NB4 (cell line): Measurements from ENCODE around the gene NCS1.

Source experiments
- MYC ChIP-seq: IDR thresholded peaks from 2 replicates; pipeline ENCODE4 v1.6.1; 2011; ENCODE audit warnings: low read depth, low read length
- POLR2A ChIP-seq: IDR thresholded peaks from 2 replicates; pipeline ENCODE4 v1.6.1; 2011; ENCODE audit warnings: mild to moderate bottlenecking; ENCODE audit not compliant: insufficient read length; ENCODE audit errors: extremely low read depth
- TF ChIP-seq, protein P1 (sequence below): IDR thresholded peaks from one replicate; pipeline ENCODE4 v1.5.1; 2012; ENCODE audit warnings: low read depth, low read length
- TF ChIP-seq, protein P2 (sequence below): IDR thresholded peaks from 2 replicates; pipeline ENCODE4 v1.6.1; 2011; ENCODE audit warnings: low read depth, low read length

DNA sequence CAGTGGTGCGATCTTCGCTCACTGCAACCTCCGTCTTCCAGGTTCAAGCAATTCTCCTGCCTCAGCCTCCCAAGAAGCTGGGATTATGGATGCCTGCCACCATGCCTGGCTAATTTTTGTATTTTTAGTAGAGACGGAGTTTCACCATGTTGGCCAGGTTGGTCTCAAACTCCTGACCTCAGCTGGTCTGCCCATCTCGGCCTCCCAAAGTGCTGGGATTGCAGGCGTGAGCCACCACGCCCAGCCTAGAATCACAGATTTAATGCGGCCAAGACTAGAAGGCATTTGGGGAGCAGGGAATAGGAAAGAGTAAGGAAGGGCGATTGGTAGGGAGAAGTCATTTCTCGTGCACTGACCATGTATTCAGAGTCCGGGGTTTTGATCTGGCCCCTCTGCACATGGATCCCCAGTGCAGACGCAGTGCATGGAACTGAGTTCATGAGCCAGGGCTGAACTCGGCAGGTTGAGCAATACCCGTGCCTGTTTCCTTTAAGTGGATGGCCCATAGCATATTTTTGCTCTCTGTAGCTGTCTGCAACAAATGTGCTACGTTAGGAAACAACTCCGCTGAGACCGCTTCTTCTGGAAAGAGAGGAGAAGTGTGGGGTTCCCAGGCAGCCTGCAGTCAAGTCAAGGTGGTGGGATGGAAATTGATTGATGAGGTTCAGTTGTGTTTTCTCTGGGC lies 90.0 kb downstream of the NCS1 start:
- TF ChIP-seq, protein P1, sequence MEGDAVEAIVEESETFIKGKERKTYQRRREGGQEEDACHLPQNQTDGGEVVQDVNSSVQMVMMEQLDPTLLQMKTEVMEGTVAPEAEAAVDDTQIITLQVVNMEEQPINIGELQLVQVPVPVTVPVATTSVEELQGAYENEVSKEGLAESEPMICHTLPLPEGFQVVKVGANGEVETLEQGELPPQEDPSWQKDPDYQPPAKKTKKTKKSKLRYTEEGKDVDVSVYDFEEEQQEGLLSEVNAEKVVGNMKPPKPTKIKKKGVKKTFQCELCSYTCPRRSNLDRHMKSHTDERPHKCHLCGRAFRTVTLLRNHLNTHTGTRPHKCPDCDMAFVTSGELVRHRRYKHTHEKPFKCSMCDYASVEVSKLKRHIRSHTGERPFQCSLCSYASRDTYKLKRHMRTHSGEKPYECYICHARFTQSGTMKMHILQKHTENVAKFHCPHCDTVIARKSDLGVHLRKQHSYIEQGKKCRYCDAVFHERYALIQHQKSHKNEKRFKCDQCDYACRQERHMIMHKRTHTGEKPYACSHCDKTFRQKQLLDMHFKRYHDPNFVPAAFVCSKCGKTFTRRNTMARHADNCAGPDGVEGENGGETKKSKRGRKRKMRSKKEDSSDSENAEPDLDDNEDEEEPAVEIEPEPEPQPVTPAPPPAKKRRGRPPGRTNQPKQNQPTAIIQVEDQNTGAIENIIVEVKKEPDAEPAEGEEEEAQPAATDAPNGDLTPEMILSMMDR = no peak
- TF ChIP-seq POLR2A (no peak), MYC (no peak)
- TF ChIP-seq, protein P2, sequence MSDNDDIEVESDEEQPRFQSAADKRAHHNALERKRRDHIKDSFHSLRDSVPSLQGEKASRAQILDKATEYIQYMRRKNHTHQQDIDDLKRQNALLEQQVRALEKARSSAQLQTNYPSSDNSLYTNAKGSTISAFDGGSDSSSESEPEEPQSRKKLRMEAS = no peak
